GM19468 (cell line): ENCODE measurements around the gene NCR3LG1.

Source experiments
- ATAC-seq: cut with Tn5 transposase; IDR thresholded peaks from one replicate; pipeline ENCODE4 v1.9.1; 2021; ENCODE audit warnings: mild to moderate bottlenecking, moderate library complexity, moderate number of reproducible peaks; ENCODE audit not compliant: unreplicated experiment; ENCODE audit errors: extremely low read depth

The NCR3LG1 gene

DNA sequence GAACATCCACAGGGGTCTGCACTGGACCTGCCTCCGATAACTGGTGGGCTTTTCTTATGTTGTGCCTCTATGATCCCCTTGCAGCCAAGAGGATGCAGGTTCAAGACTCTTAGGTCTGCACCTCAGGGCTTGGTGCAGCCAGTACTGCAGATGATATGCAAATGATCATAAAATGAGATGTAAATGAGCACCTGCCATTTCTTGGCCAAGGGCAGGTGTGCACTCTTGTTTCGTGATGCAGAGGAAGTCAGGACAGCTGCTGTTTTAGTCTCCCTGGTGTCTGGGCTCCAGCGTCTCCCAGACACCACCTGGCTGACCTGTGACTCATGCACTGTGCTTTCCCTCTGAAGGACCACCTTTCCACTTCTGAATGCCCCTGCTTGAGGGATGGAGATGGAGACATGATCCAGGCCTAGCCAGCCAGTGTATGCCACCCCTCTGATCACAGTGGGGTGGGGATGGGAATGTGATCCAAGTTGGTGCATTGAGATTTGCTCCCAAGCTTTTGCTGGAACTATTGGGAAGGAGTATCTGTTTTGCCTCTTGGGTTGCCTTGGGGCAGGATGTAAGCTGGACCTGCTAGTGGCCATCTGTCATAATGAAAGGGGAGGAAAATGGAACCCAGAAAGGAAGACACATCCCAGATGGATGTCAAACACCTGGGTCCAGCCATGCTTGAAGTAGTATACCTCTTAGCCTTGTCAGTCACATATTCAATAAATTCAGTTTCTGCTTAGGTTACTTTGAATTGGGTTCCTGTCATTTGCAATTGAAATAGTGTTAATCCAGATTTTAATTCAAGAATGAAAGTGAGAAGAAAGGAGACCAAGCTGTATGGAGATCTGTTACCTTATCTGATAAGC is 40.1 kb downstream of the NCR3LG1 start:
- no peak for ATAC-seq

DNA sequence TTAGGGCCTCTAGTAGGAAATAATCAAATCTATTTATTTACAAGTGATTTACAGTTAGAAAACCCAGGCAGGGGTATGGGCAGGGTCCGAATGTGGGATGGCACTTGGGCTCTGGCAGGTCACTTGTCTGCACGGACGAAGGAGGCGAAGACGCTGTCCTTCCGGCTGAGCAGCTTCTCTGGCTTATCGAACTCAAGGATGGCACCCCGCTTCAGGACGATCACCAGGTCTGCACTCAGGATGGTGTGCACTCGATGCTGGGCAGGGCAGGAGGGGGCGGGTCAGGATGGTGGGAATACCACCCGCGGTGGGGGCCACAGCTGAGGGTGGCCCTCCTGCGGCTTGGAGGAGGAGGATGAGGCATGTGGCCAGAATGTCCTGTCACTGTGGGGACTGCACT is 41.3 kb downstream of the NCR3LG1 start:
- ATAC-seq: no peak

GRCh38 chr11:17393472-17393871 is 41.9 kb downstream of the NCR3LG1 start:
- no peak for ATAC-seq

- no peak for ATAC-seq
These were observed 43.3 kb downstream of the NCR3LG1 start for GRCh38 chr11:17394743-17395390.

DNA sequence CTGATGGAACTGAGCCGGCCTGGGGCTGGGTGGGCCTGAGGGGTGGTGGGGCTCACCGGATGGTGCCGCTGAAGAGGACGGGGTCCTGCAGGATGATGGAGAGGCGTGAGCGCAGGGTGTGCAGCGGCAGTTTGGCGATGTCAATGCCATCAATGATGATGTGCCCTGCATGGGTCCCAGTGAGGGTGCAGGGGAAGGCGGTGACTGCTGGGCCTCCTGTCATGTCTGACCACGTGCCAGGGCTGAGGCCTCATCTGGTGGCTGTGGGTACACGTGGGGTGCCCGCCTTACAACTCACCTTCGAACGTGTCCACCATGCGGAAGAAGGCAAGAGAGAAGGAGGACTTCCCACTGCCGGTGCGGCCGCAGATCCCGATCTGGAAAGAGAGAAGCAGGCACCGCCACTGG is 44.0 kb downstream of the NCR3LG1 start:
- ATAC-seq: no peak

- no peak for ATAC-seq
These were observed 44.4 kb downstream of the NCR3LG1 start for GRCh38 chr11:17395978-17396377.

DNA sequence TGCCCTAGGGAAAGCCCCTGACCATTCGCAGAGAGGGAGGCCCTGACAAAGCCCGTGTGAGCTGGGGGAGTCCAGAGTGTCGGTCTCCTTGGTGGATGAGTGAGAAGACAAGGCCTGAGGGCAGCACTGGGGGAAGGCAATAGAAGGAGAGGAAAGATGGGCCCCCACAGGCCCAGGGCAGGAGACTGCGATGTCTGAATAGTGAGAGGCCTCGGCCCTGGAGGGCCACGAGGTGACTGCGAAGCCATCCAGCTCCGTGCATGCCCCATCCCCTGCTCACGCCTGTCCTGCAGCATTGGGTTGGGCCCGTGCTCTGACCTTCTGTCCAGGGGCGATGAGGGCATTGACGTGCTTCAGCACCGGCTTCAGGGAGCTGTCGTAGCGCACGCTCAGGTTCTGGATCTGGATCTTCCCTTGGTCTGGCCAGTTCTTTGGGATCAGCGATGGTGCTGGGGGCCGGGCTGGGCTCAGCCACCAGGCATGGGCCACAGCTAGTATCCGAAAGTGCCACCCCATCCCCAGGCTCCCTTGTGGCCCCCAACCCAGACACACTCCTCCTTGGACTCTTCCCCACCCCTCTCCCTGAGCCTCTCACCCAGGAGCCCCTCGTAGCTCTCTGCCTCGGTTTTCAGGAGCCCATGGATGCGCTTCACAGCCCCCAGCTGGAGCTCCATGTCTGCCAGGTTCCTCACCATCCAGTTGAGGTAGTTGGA is 45.2 kb downstream of the NCR3LG1 start:
- no peak for ATAC-seq

GRCh38 chr11:17397311-17398002 is 45.9 kb downstream of the NCR3LG1 start:
- no peak for ATAC-seq

DNA sequence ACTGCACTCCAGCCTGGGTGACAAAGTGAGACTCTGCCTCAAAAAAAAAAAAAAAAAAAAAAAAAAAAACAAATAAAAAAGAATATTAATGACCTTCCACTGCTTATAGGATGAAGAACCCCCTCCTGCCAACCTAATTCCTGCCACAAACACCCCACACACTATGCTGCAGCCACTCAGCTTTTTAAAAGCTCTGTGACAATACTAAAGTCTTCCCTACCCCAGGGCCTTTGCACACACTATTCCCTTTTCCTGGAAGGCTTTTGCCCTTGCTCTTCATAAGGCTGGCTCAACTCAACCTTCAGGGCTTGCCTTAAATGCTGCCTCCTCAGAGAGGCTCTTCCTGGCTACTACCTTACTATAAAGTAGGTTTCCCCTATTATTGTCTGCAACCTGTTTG is 47.6 kb downstream of the NCR3LG1 start:
- ATAC-seq: no peak

GRCh38 chr11:17400048-17400775 is 48.6 kb downstream of the NCR3LG1 start:
- no peak for ATAC-seq

GRCh38 chr11:17401316-17401715 is 49.7 kb downstream of the NCR3LG1 start:
- ATAC-seq: no peak

GRCh38 chr11:17401841-17402240 is 50.2 kb downstream of the NCR3LG1 start:
- no peak for ATAC-seq

- ATAC-seq: no peak
These were observed 50.9 kb downstream of the NCR3LG1 start for GRCh38 chr11:17402486-17402885.

DNA sequence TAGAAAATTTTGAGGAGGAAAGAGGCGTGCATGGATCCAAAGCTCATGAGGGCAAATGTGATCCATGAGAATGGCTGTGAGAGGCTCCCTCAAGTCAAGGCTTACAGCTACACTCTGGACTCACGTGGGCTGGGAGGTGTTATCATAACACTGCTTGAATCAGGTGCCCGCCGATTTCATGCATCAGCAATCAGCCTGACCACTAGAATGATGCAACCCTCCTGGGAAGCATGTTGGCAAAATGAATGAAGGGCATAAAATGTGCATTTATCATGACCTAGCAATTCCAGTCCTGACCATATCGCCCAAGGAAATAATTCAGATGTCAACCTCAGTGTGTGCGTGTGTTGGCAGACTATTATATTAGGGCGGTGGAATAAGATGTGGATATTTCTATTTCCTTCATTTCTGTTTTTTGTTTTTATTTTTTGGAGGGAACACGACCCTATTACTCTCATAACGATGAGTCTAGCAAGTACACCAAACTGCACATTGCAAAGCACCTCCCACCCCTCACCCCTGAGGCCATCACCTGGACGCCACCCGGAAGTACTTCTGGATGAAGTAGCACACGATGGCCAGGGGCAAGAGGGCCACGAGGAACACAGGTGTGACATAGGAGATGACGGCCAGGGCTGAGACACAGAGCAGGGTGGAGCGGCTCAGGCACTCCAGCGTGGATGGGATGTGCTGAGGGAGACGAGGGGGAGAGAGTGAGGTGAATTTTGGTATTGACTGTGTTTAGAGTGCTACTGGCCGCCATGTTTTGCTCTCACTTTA is 52.6 kb downstream of the NCR3LG1 start:
- ATAC-seq: no peak

DNA sequence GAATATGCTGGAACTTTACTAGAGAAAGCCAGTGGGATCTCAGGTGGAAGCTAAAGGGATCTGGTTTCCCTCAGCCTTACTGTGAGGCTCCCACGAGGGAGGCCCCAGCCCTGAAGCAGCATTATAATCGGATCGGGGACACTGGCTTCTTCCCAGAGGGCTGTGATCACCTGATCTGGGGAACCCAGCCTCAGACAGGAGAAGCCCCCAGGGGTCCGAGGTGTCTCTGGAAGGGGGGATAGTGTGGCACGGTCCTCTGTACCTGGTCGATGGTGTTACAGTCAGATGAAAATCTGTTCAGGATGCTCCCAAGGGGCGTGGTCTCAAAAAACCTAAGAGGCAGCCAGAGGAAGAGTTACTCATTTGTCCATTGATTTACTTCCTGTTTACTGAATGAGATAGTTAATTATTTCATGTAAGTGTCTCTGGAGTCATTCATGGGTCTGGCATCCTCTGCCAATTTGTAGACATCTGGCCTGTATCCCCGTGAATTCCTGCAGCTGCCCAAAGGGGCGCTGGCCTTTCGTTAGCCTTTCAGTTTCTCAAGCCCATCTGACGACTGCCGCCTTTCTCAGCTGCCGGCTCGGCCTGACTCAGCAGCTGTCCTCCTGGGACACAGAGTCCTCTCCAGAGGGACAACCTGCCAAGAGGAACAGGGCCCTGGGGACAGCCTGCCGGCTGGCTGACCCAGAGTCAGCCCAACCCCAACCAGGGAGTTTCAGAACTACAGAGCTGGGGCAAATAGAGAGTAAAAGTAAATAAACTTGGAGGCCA is 53.8 kb downstream of the NCR3LG1 start:
- no peak for ATAC-seq

GRCh38 chr11:17406082-17406817 is 54.6 kb downstream of the NCR3LG1 start:
- no peak for ATAC-seq

DNA sequence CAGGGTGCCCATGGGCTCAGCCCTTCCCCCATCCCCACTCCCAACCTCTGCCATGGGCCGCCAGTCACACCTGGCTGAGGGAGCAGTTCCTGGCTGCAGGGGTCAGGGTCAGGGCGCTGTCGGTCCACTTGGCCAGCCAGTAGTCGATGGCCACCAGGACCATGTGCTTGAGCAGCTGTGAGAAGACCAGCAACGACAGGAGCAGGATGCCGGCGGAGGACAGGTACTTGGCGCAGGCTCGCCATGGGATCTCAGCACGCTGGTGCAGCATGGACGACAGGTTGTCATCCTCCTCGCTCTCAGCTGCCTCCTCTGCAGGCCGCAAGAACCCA is 55.2 kb downstream of the NCR3LG1 start:
- no peak for ATAC-seq

- ATAC-seq: no peak
These were observed 56.0 kb downstream of the NCR3LG1 start for GRCh38 chr11:17407575-17407974.
